Stimulated activated CD4-positive, alpha-beta T cell treated with anti-CD3 and anti-CD28 coated beads, Interleukin-15, amount 100 ng/mL, for 24 hours (primary cell): ENCODE results near the gene FCN3.
A peak's percentile ranks its signal among the peaks of the same experiment; 100 is the strongest.
"Not testable (repeated sequence)": the region's sequence is repeated elsewhere in the genome, so short reads cannot be mapped to it uniquely, and the experiment has no call there.

Source experiments
- DNase-seq: peaks from one replicate; pipeline ENCODE4 v3.0.0-alpha.2; 2020

FCN3 gene

GRCh38 chr1:27374362-27375086 is at the start of gene FCN3:
FCN3 (minus strand) TSS chr1:27374824; CDS start chr1:27374818, 6 bp downstream.
- no peak for DNase-seq

GRCh38 chr1:27423709-27424108 is 49.1 kb upstream of the FCN3 start:
- no peak for DNase-seq

- DNase-seq: peak; percentile 78
Observed at GRCh38 chr1:27418326-27419185, 43.9 kb upstream of the FCN3 start.

GRCh38 chr1:27417713-27418112 is 43.1 kb upstream of the FCN3 start:
- DNase-seq: no peak

- DNase-seq: peak; percentile 67
Observed at GRCh38 chr1:27416387-27417111, 41.9 kb upstream of the FCN3 start.

- DNase-seq: no peak
Observed at GRCh38 chr1:27414091-27414490, 39.5 kb upstream of the FCN3 start.

GRCh38 chr1:27413004-27413403 is 38.4 kb upstream of the FCN3 start:
- DNase-seq: no peak

GRCh38 chr1:27412502-27412901 is 37.9 kb upstream of the FCN3 start:
- no peak for DNase-seq

- DNase-seq: no peak
Observed at GRCh38 chr1:27410709-27411108, 36.1 kb upstream of the FCN3 start.

GRCh38 chr1:27409669-27410068 is 35.0 kb upstream of the FCN3 start:
- DNase-seq: no peak

GRCh38 chr1:27408151-27408550 is 33.5 kb upstream of the FCN3 start:
- no peak for DNase-seq

- DNase-seq: not testable (repeated sequence)
Observed at GRCh38 chr1:27406791-27407190, 32.2 kb upstream of the FCN3 start.

GRCh38 chr1:27406362-27406680 is 31.7 kb upstream of the FCN3 start:
- no peak for DNase-seq

GRCh38 chr1:27405598-27406361 is 31.2 kb upstream of the FCN3 start:
- not testable (repeated sequence) for DNase-seq

GRCh38 chr1:27405074-27405473 is 30.4 kb upstream of the FCN3 start:
- DNase-seq: no peak

GRCh38 chr1:27403931-27404330 is 29.3 kb upstream of the FCN3 start:
- no peak for DNase-seq

GRCh38 chr1:27403065-27403726 is 28.6 kb upstream of the FCN3 start:
- DNase-seq: peak; percentile 26

- DNase-seq: no peak
Observed at GRCh38 chr1:27402349-27402754, 27.7 kb upstream of the FCN3 start.

GRCh38 chr1:27400963-27401341 is 26.3 kb upstream of the FCN3 start:
- no peak for DNase-seq

- DNase-seq: no peak
Observed at GRCh38 chr1:27400082-27400962, 25.7 kb upstream of the FCN3 start.
